K562 (cell line): ENCODE data around the gene TAMALIN. TPM values are rescaled to one million over a fixed set of nuclear protein-coding genes. Genes with fewer than 3 reads are reported as not detected.

Source experiments
- ATAC-seq: fragments of 200-7000 bp; cut with Tn5 transposase; 3 replicates; pipeline ENCODE4 v1.9.1; 2020; ENCODE audit warnings: moderate library complexity
- BruUV-seq: library from RNA; stranded (reverse); fragments of 400-500 nt; replicated peaks from 2 replicates; lab custom pipeline; 2021; lab: Mats Ljungman, UMichigan
- CTCF ChIA-PET: fragments of 300-600 bp; formaldehyde crosslinking; extraction: SDS; loops from one replicate; lab custom pipeline; 2021; ENCODE audit warnings: low intra/inter-chr PET ratio; lab: Yijun Ruan, JAX
- POLR2A ChIA-PET: fragments of 300-600, 350-650 bp; sonication (Branson Sonifier 250); formaldehyde crosslinking; extraction: SDS; loops from one replicate; lab custom pipeline; 2021; ENCODE audit warnings: antibody characterized with exemption, inconsistent platforms; lab: Yijun Ruan, JAX
- DNase-seq, 4 experiments: peaks; one replicate each; pipeline versions ENCODE4 v3.0.0 to v3.0.0-alpha.2; 2011 to 2018; ENCODE audit warnings: low spot score in 3 of 4, mixed read lengths in 3 of 4; ENCODE audit errors: extremely low read depth in 1 of 4
- FAIRE-seq: peaks from 2 replicates; lab custom pipeline; 2011; peaks lifted over from hg19 to GRCh38; lab: Jason Lieb, UNC
- H2AFZ ChIP-seq: 2 replicates; pipeline ENCODE4 v1.6.0; 2011; ENCODE audit warnings: low read depth, low read length, control low read depth, inconsistent platforms
- H3K27ac ChIP-seq: fragments of 200-600 bp; 3 replicates; pipeline ENCODE4 v1.8.0; 2011; ENCODE audit warnings: low read depth, mild to moderate bottlenecking, control low read depth, inconsistent platforms, low read length, moderate library complexity, mixed read lengths; ENCODE audit errors: extremely low read depth
- H3K27me3 ChIP-seq, 2 experiments: fragments of 300-600 bp in 1 of 2; 2 replicates in 1 of 2; 3 replicates in 1 of 2; pipeline versions ENCODE4 v1.6.0 to v1.8.0; 2011; ENCODE audit warnings: inconsistent platforms in 2 of 2, low read length in 2 of 2, mild to moderate bottlenecking in 1 of 2, mixed read lengths in 1 of 2, moderate library complexity in 1 of 2; ENCODE audit not compliant: control insufficient read depth in 2 of 2, insufficient read depth in 2 of 2
- H3K36me3 ChIP-seq: fragments of 300-600 bp; 3 replicates; pipeline ENCODE4 v1.8.0; 2011; ENCODE audit warnings: mild to moderate bottlenecking, low read length, inconsistent platforms; ENCODE audit not compliant: control insufficient read depth, insufficient read depth
- H3K4me1 ChIP-seq, 2 experiments: fragments of 200-600 bp in 1 of 2; replicated peaks in 1 of 2; 2 replicates in 1 of 2; 3 replicates in 1 of 2; pipeline versions ENCODE4 v1.5.1 to v1.8.0; 2011; ENCODE audit warnings: inconsistent platforms in 2 of 2, low read length in 2 of 2, mild to moderate bottlenecking in 1 of 2, mixed read lengths in 1 of 2, moderate library complexity in 1 of 2; ENCODE audit not compliant: control insufficient read depth in 2 of 2, insufficient read depth in 2 of 2
- H3K4me2 ChIP-seq: 2 replicates; pipeline ENCODE4 v1.6.1; 2011; ENCODE audit warnings: low read length, control low read depth, inconsistent platforms, mixed read lengths; ENCODE audit not compliant: insufficient read depth
- H3K4me3 ChIP-seq: fragments of 200-600 bp; sonication (generic), shearing (Covaris generic); 2 replicates; pipeline ENCODE4 v1.5.1; 2016; ENCODE audit warnings: control low read depth, inconsistent platforms
- H3K79me2 ChIP-seq: fragments of 200-600 bp; 3 replicates; pipeline ENCODE4 v1.8.0; 2011; ENCODE audit warnings: low read length, inconsistent platforms; ENCODE audit not compliant: control insufficient read depth, insufficient read depth
- H3K9ac ChIP-seq, 2 experiments: 2 replicates each; pipeline versions ENCODE4 v1.6.0 to v1.6.1; 2011; ENCODE audit warnings: low read depth in 2 of 2, low read length in 2 of 2, control low read depth in 1 of 2, inconsistent platforms in 1 of 2, mild to moderate bottlenecking in 1 of 2, mixed read lengths in 1 of 2; ENCODE audit not compliant: insufficient read depth in 1 of 2
- H3K9me1 ChIP-seq: one replicate; pipeline ENCODE4 v1.6.0; 2011; ENCODE audit warnings: inconsistent platforms, mild to moderate bottlenecking, low read length, moderate library complexity; ENCODE audit not compliant: control insufficient read depth, insufficient read depth
- H3K9me3 ChIP-seq: replicated peaks from 2 replicates; pipeline ENCODE4 v1.5.1; 2011; ENCODE audit warnings: low read depth, low read length, inconsistent platforms; ENCODE audit not compliant: control insufficient read depth, insufficient read depth
- H4K20me1 ChIP-seq: replicated peaks from 2 replicates; pipeline ENCODE4 v1.6.1; 2011; ENCODE audit warnings: low read length, inconsistent platforms, mixed read lengths; ENCODE audit not compliant: control insufficient read depth, insufficient read depth
- ARID2 ChIP-seq: fragments of 450-650 bp; IDR thresholded peaks from 2 replicates; pipeline ENCODE4 v1.6.1; 2017; ENCODE audit warnings: antibody characterized with exemption, mild to moderate bottlenecking
- CBFA2T3 ChIP-seq: fragments of 450-650 bp; IDR thresholded peaks from 2 replicates; pipeline ENCODE4 v1.6.1; 2017
- CBX3 ChIP-seq, 2 experiments: IDR thresholded peaks; 1 replicate in 1 of 2; 2 replicates in 1 of 2; pipeline ENCODE4 v1.6.1; 2012; ENCODE audit warnings: inconsistent platforms in 2 of 2, low read length in 2 of 2, borderline replicate concordance in 1 of 2, control low read depth in 1 of 2
- CC2D1A ChIP-seq: fragments of 450-650 bp; IDR thresholded peaks from 2 replicates; pipeline ENCODE4 v1.6.1; 2017; ENCODE audit warnings: mild to moderate bottlenecking
- CTBP1 ChIP-seq: fragments of 450-650 bp; IDR thresholded peaks from 2 replicates; pipeline ENCODE4 v1.6.1; 2016; ENCODE audit warnings: borderline replicate concordance
- DPF2 ChIP-seq: fragments of 450-650 bp; IDR thresholded peaks from 2 replicates; pipeline ENCODE4 v1.6.1; 2016
- MAZ ChIP-seq, 2 experiments: fragments of 450-650 bp in 1 of 2; sonication (generic) in 1 of 2; formaldehyde crosslinking; IDR thresholded peaks in 1 of 2; conservative IDR thresholded peaks in 1 of 2; 2 replicates each; pipeline versions ENCODE4 v1.4.0 to v1.5.0; 2020; ENCODE audit warnings: mild to moderate bottlenecking in 1 of 2, missing genetic modification reagents in 1 of 2
- MYC ChIP-seq, 2 experiments: fragments of 250-450 bp in 1 of 2; sonication (Bioruptor Pico) in 1 of 2; IDR thresholded peaks; 2 replicates each; pipeline versions ENCODE4 v1.5.1 to v1.6.1; 2012 to 2021; ENCODE audit warnings: low read depth in 2 of 2, borderline replicate concordance in 1 of 2, improper control_type of control experiment in 1 of 2, low read length in 1 of 2, mild to moderate bottlenecking in 1 of 2, moderate library complexity in 1 of 2
- RBM39 ChIP-seq: fragments of 200-400 bp; formaldehyde crosslinking; optimal IDR thresholded peaks from 2 replicates; pipeline ENCODE3; 2018; ENCODE audit warnings: low read depth, low read length
- YY1 ChIP-seq, 3 experiments: IDR thresholded peaks; 2 replicates each; pipeline ENCODE4 v1.6.1; 2011; ENCODE audit warnings: low read length in 2 of 3, mild to moderate bottlenecking in 2 of 3, moderate library complexity in 2 of 3, borderline replicate concordance in 1 of 3, control low read depth in 1 of 3, low read depth in 1 of 3; ENCODE audit not compliant: insufficient read depth in 3 of 3, insufficient replicate concordance in 2 of 3, control insufficient read depth in 1 of 3, insufficient read length in 1 of 3; ENCODE audit errors: extremely low read depth in 1 of 3
- ZBED1 ChIP-seq: IDR thresholded peaks from 2 replicates; pipeline ENCODE4 v1.6.1; 2014
- WGBS: fragments of 100-300 bp; shearing (Covaris generic); methylation state at CpG from one replicate; pipeline ENCODE4 v1.1.6; 2016; ENCODE audit warnings: low coverage, mixed read lengths; ENCODE audit not compliant: insufficient coverage; ENCODE audit errors: missing lambda C conversion rate; 5-methylcytosine and 5-hydroxymethylcytosine counted together
- in situ Hi-C: fragments of 300-500 bp; cut with MboI; formaldehyde crosslinking; loops from 4 replicates; pipeline ENCODE4 v1.15.0; 2018; ENCODE audit warnings: inconsistent platforms, mixed read lengths
- intact Hi-C: fragments of 100-400 bp; cut with micrococcal nuclease; formaldehyde crosslinking; loops from 2 replicates; pipeline ENCODE4 v1.14.2; 2022
- polyA plus RNA-seq, 8 experiments: library from polyadenylated mRNA; depleted of rRNA in 4 of 8; stranded (reverse) in 5 of 8; unstranded in 3 of 8; fragments of >200 nt; fragmentation: Nextera tagmentation in 2 of 8; fragmentation: Illumina TruSeq in 1 of 8; extraction: Ambion mirVana in 2 of 8; extraction: Trizol in 1 of 8; gene quantifications; 2 replicates each; pipeline versions ENCODE4 v1.2.1 to v1.2.3, GENCODE V29; 2011 to 2014; ENCODE audit warnings: inconsistent platforms in 1 of 8, missing spikeins in 1 of 8
- total RNA-seq, 7 experiments: library from RNA; depleted of rRNA in 6 of 7; stranded (reverse); fragments of >200 nt in 6 of 7; fragmentation: Illumina TruSeq in 2 of 7; extraction: Trizol in 2 of 7; gene quantifications; 2 replicates each; pipeline versions ENCODE4 v1.2.1 to v1.2.3, GENCODE V29; 2011 to 2021; ENCODE audit warnings: low replicate concordance in 1 of 7
- TF ChIP-seq, protein P1 (sequence below): sonication (generic); formaldehyde crosslinking; IDR thresholded peaks from 2 replicates; pipeline ENCODE4 v1.4.0; 2020; ENCODE audit warnings: mild to moderate bottlenecking, missing genetic modification reagents
- TF ChIP-seq, protein P2 (sequence below): fragments of 450-650 bp; formaldehyde crosslinking; IDR thresholded peaks from 2 replicates; pipeline ENCODE4 v1.4.0; 2020; ENCODE audit warnings: mild to moderate bottlenecking, moderate library complexity
- TF ChIP-seq, protein P3 (sequence below), 3 experiments: IDR thresholded peaks in 2 of 3; conservative IDR thresholded peaks in 1 of 3; 2 replicates each; pipeline ENCODE4 v1.5.1; 2011 to 2012; ENCODE audit warnings: low read length in 3 of 3, mild to moderate bottlenecking in 3 of 3, control low read depth in 2 of 3, improper control_type of control experiment in 1 of 3, inconsistent platforms in 1 of 3, low read depth in 1 of 3, mixed read lengths in 1 of 3, moderate library complexity in 1 of 3; ENCODE audit not compliant: insufficient read depth in 2 of 3

Gene TAMALIN
- total and polyA plus RNA-seq, 9 of the 15 experiments (the other 6 are each of a cell fraction or from before 2014, with no cell fraction given): 0.74 to 2.2 (median 1.5) TPM; not detected in 2

DNA sequence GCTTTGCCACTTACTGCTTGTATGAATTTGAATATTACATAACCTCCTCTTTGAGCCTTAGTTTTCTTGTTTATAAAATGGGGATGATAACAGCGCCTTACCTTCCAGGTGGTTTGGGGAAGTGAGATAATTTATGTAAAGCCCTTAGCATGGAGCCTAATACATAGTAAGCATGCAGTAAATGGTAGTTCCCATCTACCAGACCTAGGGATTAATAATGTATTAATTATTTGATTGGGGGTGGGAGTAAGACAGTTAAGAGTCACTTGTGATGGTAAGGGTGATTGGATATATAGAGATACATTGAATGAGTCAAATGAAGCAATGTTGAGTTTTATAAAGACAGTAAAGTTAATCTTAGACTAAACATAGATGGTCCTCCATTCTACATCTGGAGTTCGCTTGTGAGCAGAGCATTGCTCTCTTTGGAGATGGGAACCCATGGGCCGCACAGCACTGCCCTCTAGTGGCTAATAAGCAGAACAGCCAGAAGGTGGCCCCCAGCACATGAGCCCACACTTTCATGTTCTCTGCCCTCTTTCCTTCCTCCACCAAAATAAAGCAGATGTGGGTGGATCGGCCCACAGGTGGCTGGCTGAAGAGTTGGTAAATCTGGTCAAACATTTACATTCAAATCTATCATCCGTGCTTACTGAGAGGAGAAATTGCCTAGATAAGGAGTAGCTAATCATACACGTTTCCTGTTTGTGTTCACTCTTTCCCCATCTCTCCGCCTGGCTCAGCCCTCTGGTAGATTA is 26.5 kb upstream of the TAMALIN start:
- peak; percentile 93 for FAIRE-seq
- WGBS: 22% methylated on average over 7 of the region's 7 CpGs
- in situ Hi-C loops: no loop called here
- TF ChIP-seq DPF2: peak; percentile 15; the same call in 1 of the 2 replicates
- no peak for TF ChIP-seq ZBED1
- 0 out of 2 replicates have a peak, but pooled peaks have one; percentile 22 for TF ChIP-seq CBFA2T3
- peak; percentile 67; the same call in 1 of the 2 replicates for TF ChIP-seq CC2D1A
- peak in 1 of 2 experiments; percentile 60; a peak in 2 of 4 replicates for TF ChIP-seq MAZ (CRISPR knock-in tag; conservative IDR thresholded peaks at IDR 0.05 in 1 of 2, IDR thresholded peaks at IDR 0.05 in 1 of 2)
- TF ChIP-seq CBX3 (IDR thresholded peaks at IDR 0.05; ENCODE audit: borderline replicate concordance in 1 of 2, low read length in 2 of 2): no peak
- TF ChIP-seq CTBP1: 0 out of 2 replicates have a peak, but pooled peaks have one; percentile 25
- peak in 1 of 3 experiments; percentile 17 for TF ChIP-seq YY1 (IDR thresholded peaks at IDR 0.05; ENCODE audit: borderline replicate concordance in 1 of 3, control insufficient read depth in 1 of 3, extremely low read depth in 1 of 3, insufficient read depth in 3 of 3, insufficient read length in 1 of 3, insufficient replicate concordance in 2 of 3, low read depth in 1 of 3, low read length in 2 of 3)
- TF ChIP-seq ARID2: peak; percentile 80; the same call in 1 of the 2 replicates
- TF ChIP-seq, protein P1, sequence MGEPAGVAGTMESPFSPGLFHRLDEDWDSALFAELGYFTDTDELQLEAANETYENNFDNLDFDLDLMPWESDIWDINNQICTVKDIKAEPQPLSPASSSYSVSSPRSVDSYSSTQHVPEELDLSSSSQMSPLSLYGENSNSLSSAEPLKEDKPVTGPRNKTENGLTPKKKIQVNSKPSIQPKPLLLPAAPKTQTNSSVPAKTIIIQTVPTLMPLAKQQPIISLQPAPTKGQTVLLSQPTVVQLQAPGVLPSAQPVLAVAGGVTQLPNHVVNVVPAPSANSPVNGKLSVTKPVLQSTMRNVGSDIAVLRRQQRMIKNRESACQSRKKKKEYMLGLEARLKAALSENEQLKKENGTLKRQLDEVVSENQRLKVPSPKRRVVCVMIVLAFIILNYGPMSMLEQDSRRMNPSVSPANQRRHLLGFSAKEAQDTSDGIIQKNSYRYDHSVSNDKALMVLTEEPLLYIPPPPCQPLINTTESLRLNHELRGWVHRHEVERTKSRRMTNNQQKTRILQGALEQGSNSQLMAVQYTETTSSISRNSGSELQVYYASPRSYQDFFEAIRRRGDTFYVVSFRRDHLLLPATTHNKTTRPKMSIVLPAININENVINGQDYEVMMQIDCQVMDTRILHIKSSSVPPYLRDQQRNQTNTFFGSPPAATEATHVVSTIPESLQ (CRISPR knock-in tag): 0 out of 2 replicates have a peak, but pooled peaks have one; percentile 56
- TF ChIP-seq, protein P2, sequence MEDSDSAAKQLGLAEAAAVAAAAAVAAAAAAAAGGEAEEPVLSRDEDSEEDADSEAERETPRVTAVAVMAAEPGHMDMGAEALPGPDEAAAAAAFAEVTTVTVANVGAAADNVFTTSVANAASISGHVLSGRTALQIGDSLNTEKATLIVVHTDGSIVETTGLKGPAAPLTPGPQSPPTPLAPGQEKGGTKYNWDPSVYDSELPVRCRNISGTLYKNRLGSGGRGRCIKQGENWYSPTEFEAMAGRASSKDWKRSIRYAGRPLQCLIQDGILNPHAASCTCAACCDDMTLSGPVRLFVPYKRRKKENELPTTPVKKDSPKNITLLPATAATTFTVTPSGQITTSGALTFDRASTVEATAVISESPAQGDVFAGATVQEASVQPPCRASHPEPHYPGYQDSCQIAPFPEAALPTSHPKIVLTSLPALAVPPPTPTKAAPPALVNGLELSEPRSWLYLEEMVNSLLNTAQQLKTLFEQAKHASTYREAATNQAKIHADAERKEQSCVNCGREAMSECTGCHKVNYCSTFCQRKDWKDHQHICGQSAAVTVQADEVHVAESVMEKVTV (CRISPR knock-in tag): peak; percentile 72
- TF ChIP-seq RBM39: peak; percentile 41
- 0 out of 2 replicates have a peak, but pooled peaks have one; percentile 21 for TF ChIP-seq MYC (IDR thresholded peaks at IDR 0.05; ENCODE audit: low read depth, low read length)
- TF ChIP-seq MYC (CRISPR knock-in tag; IDR thresholded peaks at IDR 0.05; ENCODE audit: borderline replicate concordance, low read depth): no peak
- TF ChIP-seq, protein P3, sequence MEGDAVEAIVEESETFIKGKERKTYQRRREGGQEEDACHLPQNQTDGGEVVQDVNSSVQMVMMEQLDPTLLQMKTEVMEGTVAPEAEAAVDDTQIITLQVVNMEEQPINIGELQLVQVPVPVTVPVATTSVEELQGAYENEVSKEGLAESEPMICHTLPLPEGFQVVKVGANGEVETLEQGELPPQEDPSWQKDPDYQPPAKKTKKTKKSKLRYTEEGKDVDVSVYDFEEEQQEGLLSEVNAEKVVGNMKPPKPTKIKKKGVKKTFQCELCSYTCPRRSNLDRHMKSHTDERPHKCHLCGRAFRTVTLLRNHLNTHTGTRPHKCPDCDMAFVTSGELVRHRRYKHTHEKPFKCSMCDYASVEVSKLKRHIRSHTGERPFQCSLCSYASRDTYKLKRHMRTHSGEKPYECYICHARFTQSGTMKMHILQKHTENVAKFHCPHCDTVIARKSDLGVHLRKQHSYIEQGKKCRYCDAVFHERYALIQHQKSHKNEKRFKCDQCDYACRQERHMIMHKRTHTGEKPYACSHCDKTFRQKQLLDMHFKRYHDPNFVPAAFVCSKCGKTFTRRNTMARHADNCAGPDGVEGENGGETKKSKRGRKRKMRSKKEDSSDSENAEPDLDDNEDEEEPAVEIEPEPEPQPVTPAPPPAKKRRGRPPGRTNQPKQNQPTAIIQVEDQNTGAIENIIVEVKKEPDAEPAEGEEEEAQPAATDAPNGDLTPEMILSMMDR (IDR thresholded peaks at IDR 0.05 in 2 of 3, conservative IDR thresholded peaks at IDR 0.05 in 1 of 3; ENCODE audit: insufficient read depth in 2 of 3, low read depth in 1 of 3, low read length in 3 of 3): peak; percentile 94 to 97 (median 96)

More for the DNA sequence above, 26.5 kb upstream of the TAMALIN start:
- H3K9ac ChIP-seq: no peak overlapping the region
- peak; percentile 85 to 88 (median 86) for DNase-seq
- ATAC-seq: peak; percentile 98
- H3K4me2 ChIP-seq: no peak overlapping the region
- H3K4me1 ChIP-seq: peaks cover 0 to 15% of the 10 kb centered on the region in 2 experiments; a peak in 4 of 5 replicates
- no peaks in the 10 kb centered on the region for H3K27me3 ChIP-seq
- intact Hi-C loops: loop anchor here (1.0 kb wide), 2 partner anchors 54 to 85 kb away; no protein-coding TSS in a partner anchor
- no peaks in the 10 kb centered on the region for H3K9me1 ChIP-seq
- ChIA-PET POLR2A (interaction anchor here (1.2 kb wide), 1 partner anchor 15 kb away, joined by 4 read pairs; no protein-coding TSS in a partner anchor), CTCF (interaction anchor here (0.7 to 3.6 kb wide), 6 partner anchors 13 to 88 kb away, joined by 3 to 25 read pairs (median 4); no protein-coding TSS in a partner anchor)
- peaks cover 75% of the 10 kb centered on the region for H3K36me3 ChIP-seq
- no peak overlapping the region for H3K4me3 ChIP-seq
- H4K20me1 ChIP-seq: peaks cover 10% of the 10 kb centered on the region
- H3K79me2 ChIP-seq: no peaks in the 10 kb centered on the region
- BruUV-seq: no TSS peak
- H3K9me3 ChIP-seq: no peaks in the 10 kb centered on the region
- peak overlapping the region; percentile 4; the same call in 1 of the 2 replicates for H2AFZ ChIP-seq
- no peak overlapping the region; the same call in 2 of the 3 replicates for H3K27ac ChIP-seq
